A549 (cell line): Measurements from ENCODE around the gene SOD2. TPM values are rescaled to one million over a fixed set of nuclear protein-coding genes. Genes with fewer than 3 reads are reported as not detected.

ENCODE experiments used
- ATAC-seq, 2 experiments: fragments of 200-7000 bp in 1 of 2; fragments of >200 bp in 1 of 2; cut with Nextera tagmentation in 1 of 2; cut with Tn5 transposase in 1 of 2; 3 replicates each; pipeline versions ENCODE4 v1.8.0 to v1.9.1; 2018 to 2020; ENCODE audit warnings: mild to moderate bottlenecking in 1 of 2, moderate library complexity in 1 of 2
- CTCF ChIA-PET: fragments of 300-600 bp; sonication (Branson Sonifier 250); formaldehyde crosslinking; extraction: SDS; loops from one replicate; lab custom pipeline; 2021; ENCODE audit warnings: antibody characterized with exemption, inconsistent platforms; lab: Yijun Ruan, JAX
- POLR2A ChIA-PET: fragments of 350-600 bp; formaldehyde crosslinking; extraction: SDS; loops from one replicate; lab custom pipeline; 2021; ENCODE audit warnings: antibody characterized with exemption, inconsistent platforms; lab: Yijun Ruan, JAX
- DNase-seq, 2 experiments: peaks; one replicate each; pipeline versions ENCODE4 v3.0.0 to v3.0.0-alpha.2; 2011 to 2016; ENCODE audit warnings: low read depth in 1 of 2, low spot score in 1 of 2
- FAIRE-seq: peaks from 2 replicates; lab custom pipeline; 2011; peaks lifted over from hg19 to GRCh38; lab: Jason Lieb, UNC
- H3K27ac ChIP-seq, 2 experiments: fragments of >200 bp; sonication (Bioruptor Twin); formaldehyde crosslinking; 3 replicates each; pipeline ENCODE4 v1.5.1; 2016 to 2017
- H3K4me1 ChIP-seq: fragments of >200 bp; sonication (Bioruptor Twin); formaldehyde crosslinking; 3 replicates; pipeline ENCODE4 v1.6.1; 2016
- H3K4me2 ChIP-seq: fragments of >200 bp; sonication (Bioruptor Twin); formaldehyde crosslinking; 3 replicates; pipeline ENCODE4 v1.6.1; 2016
- H3K4me3 ChIP-seq: fragments of >200 bp; sonication (Bioruptor Twin); formaldehyde crosslinking; 3 replicates; pipeline ENCODE4 v1.5.1; 2016
- H3K9me3 ChIP-seq: fragments of >200 bp; sonication (Bioruptor Twin); formaldehyde crosslinking; 3 replicates; pipeline ENCODE4 v1.6.1; 2016
- BHLHE40 ChIP-seq: IDR thresholded peaks from 2 replicates; pipeline ENCODE4 v1.6.1; 2012; ENCODE audit warnings: low read depth, low read length, inconsistent platforms
- CBX8 ChIP-seq: fragments of 200-600 bp; sonication (generic); IDR thresholded peaks from 2 replicates; pipeline ENCODE4 v1.6.1; 2016
- CHD4 ChIP-seq: fragments of 200-600 bp; sonication (generic); IDR thresholded peaks from 2 replicates; pipeline ENCODE4 v1.6.1; 2016; ENCODE audit warnings: antibody characterized with exemption, mild to moderate bottlenecking, borderline replicate concordance
- EHMT2 ChIP-seq: fragments of 200-600 bp; sonication (generic); IDR thresholded peaks from 2 replicates; pipeline ENCODE4 v1.6.1; 2016; ENCODE audit warnings: antibody characterized with exemption, low read depth, mild to moderate bottlenecking, moderate library complexity
- GATA3 ChIP-seq: IDR thresholded peaks from 2 replicates; pipeline ENCODE4 v1.6.1; 2012; ENCODE audit warnings: borderline replicate concordance
- HDAC2 ChIP-seq: fragments of 200-600 bp; sonication (generic); IDR thresholded peaks from 2 replicates; pipeline ENCODE4 v1.6.1; 2016
- HOXB13 ChIP-seq: fragments of 250-450 bp; sonication (Bioruptor Pico); IDR thresholded peaks from 2 replicates; pipeline ENCODE4 v1.5.0; 2020; ENCODE audit warnings: low read depth, mild to moderate bottlenecking, moderate library complexity
- HOXB5 ChIP-seq: fragments of 250-450 bp; sonication (Bioruptor Pico); IDR thresholded peaks from 2 replicates; pipeline ENCODE4 v1.5.0; 2020; ENCODE audit warnings: mild to moderate bottlenecking, moderate library complexity
- JUNB ChIP-seq: fragments of >200 bp; sonication (Bioruptor Twin); formaldehyde crosslinking; IDR thresholded peaks from 2 replicates; pipeline ENCODE4 v1.6.1; 2016
- NFE2L2 ChIP-seq: fragments of 150-350 bp; conservative IDR thresholded peaks from 2 replicates; pipeline ENCODE4 v1.6.1; 2014; ENCODE audit warnings: low read length
- POLR2A ChIP-seq: IDR thresholded peaks from 2 replicates; pipeline ENCODE4 v1.6.1; 2012; ENCODE audit warnings: mild to moderate bottlenecking, low read length
- RFX5 ChIP-seq: fragments of 450-650 bp; IDR thresholded peaks from 2 replicates; pipeline ENCODE4 v1.7.1; 2014; ENCODE audit warnings: antibody characterized with exemption, mild to moderate bottlenecking, moderate library complexity
- TP53 ChIP-seq: fragments of 250-450 bp; sonication (Bioruptor Pico); IDR thresholded peaks from 2 replicates; pipeline ENCODE4 v1.5.0; 2021; ENCODE audit warnings: mild to moderate bottlenecking, moderate library complexity
- ZFP36 ChIP-seq: fragments of 450-650 bp; IDR thresholded peaks from 2 replicates; pipeline ENCODE4 v1.6.1; 2014; ENCODE audit warnings: borderline replicate concordance; ENCODE audit not compliant: partially characterized antibody
- ZSCAN20 ChIP-seq: fragments of 250-450 bp; sonication (Bioruptor Pico); IDR thresholded peaks from 2 replicates; pipeline ENCODE4 v1.8.0; 2022; ENCODE audit warnings: mild to moderate bottlenecking, moderate library complexity
- WGBS: methylation state at CpG from one replicate; pipeline ENCODE4 v1.1.6; 2017; ENCODE audit errors: missing lambda C conversion rate; 5-methylcytosine and 5-hydroxymethylcytosine counted together
- polyA plus RNA-seq, 4 experiments: library from polyadenylated mRNA; depleted of rRNA in 3 of 4; stranded (reverse); fragments of >200 nt; fragmentation: RNase III in 1 of 4; extraction: RNeasy Plus Mini Kit Qiagen cat#74134 plus additional on column Dnase treatment in 1 of 4; gene quantifications; 2 replicates in 3 of 4; 3 replicates in 1 of 4; pipeline ENCODE4 v1.2.3, GENCODE V29; 2011 to 2017
- TF ChIP-seq, protein P1 (sequence below): fragments of >200 bp; sonication (Bioruptor Twin); formaldehyde crosslinking; IDR thresholded peaks from 3 replicates; pipeline ENCODE4 v1.5.1; 2016
- TF ChIP-seq, protein P2 (sequence below): IDR thresholded peaks from 2 replicates; pipeline ENCODE4 v1.6.1; 2012; ENCODE audit warnings: low read depth, borderline replicate concordance
- TF ChIP-seq, protein P3 (sequence below): fragments of 250-450 bp; sonication (Bioruptor Pico); IDR thresholded peaks from 2 replicates; pipeline ENCODE4 v1.5.0; 2020; ENCODE audit warnings: low read depth, mild to moderate bottlenecking, moderate library complexity

SOD2 gene
- polyA plus RNA-seq, 2 of the 4 experiments (the other 2 are of a cell fraction), result 34.8 to 81.0 TPM

DNA sequence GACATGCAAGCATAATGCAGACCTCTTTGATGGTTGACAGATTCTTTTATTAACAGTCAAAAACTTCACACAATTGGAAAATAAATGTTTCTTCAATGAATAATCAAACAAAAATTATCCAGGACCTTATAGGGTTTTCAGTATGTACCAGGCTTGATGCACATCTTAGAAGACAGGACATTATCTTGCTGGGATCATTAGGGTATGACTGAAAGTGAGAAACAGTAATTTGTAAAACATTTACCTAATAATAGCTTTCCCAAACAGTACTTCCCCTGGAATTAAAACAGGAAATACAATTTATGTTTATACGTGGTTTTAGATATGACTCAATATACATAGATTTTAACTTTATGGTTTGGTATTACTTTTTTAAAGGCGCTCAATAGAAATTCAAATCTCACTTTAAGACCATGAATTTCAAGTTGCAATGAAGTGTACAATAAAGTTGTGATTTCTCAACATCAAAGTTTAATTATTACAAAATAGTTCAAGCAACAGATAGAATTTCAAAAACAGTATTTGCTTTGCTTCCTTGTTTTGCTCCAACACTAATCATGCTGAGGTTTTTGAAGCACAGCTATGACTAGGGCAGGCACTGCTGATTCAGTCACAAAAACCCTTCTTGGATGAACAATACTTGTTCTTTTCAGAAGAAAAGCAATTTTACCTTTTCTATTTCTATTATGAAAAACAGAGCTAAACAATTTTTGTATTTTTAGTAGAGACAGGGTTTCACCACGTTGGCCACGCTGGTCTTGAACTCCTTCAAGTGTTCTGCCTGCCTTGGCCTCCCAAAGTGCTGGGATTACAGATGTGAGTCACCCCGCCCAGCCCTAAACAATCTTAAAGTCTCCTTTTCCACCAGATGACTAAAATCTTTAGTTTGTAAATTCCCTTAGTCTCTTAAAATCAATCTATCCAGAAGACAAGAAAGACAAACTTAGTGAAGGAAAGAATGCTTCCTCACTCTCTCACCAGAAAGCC, 13.7 kb downstream of the SOD2 start (continued):
- TF ChIP-seq, protein P1, sequence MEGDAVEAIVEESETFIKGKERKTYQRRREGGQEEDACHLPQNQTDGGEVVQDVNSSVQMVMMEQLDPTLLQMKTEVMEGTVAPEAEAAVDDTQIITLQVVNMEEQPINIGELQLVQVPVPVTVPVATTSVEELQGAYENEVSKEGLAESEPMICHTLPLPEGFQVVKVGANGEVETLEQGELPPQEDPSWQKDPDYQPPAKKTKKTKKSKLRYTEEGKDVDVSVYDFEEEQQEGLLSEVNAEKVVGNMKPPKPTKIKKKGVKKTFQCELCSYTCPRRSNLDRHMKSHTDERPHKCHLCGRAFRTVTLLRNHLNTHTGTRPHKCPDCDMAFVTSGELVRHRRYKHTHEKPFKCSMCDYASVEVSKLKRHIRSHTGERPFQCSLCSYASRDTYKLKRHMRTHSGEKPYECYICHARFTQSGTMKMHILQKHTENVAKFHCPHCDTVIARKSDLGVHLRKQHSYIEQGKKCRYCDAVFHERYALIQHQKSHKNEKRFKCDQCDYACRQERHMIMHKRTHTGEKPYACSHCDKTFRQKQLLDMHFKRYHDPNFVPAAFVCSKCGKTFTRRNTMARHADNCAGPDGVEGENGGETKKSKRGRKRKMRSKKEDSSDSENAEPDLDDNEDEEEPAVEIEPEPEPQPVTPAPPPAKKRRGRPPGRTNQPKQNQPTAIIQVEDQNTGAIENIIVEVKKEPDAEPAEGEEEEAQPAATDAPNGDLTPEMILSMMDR, result no peak

DNA sequence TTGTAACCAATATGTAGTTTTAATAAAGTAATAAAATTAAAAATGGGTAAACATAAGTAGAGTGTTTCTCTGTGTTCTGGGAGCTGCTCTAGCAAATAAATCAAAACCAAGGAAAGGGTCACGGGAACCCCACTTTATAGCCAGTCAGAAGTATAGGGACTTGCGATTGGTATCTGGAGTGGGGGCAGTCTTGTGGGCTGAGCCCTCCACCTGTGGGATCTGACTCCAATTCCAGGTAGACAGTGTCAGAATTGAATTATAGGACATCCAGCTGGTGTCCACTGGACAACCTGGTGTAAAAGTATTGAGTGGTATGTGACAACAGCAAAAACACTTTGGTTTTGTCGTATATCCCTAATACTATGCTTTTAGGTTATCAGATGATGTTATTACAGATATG, 14.5 kb downstream of the SOD2 start:
- WGBS, result 86% methylated on average over 3 of the region's 3 CpGs
- POLR2A ChIA-PET, result no interaction called here
- FAIRE-seq, result no peak

DNA sequence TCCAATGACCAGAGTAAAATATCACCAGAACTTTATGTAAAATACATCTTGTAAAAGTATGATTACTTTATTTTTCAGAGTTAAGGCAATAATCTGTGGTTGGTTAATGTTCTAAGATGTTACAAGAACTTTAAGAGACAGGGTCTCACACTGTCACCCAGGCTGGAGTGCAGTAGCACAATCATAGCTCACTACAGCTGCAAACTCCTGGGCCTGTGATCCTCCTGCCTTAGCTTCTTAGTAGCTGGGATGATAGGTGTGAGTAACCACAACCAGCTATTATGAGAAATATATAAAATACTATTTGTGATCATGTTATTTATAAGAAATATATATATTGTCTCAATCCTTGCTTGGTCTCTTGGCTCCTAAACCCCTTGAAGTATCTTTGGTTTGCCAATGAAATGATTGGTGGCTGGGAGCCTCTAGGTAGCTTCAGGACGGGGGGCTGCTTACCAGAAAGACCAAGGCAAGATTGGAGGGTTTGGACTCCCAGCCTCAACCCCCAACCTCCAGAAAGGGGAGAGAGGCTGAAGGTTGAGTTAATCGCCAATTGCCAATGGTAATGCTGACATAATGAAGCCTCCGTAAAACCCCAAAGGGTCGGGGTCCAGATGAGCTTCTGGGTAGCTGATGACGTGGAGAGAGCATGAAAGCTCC, 15.4 kb downstream of the SOD2 start:
- Histone ChIP-seq H3K9me3 (no peaks in the 10 kb centered on the region), H3K4me3 (no peak overlapping the region), H3K27ac (no peak overlapping the region), H3K4me1 (peaks cover 15% of the 10 kb centered on the region), H3K4me2 (no peak overlapping the region)
- no peak for FAIRE-seq
- TF ChIP-seq HDAC2, result no peak
- TF ChIP-seq TP53 (CRISPR knock-in tag), result no peak
- TF ChIP-seq, protein P2, sequence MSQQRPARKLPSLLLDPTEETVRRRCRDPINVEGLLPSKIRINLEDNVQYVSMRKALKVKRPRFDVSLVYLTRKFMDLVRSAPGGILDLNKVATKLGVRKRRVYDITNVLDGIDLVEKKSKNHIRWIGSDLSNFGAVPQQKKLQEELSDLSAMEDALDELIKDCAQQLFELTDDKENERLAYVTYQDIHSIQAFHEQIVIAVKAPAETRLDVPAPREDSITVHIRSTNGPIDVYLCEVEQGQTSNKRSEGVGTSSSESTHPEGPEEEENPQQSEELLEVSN, result no peak
- no peak for TF ChIP-seq POLR2A
- no peak for TF ChIP-seq RFX5
- no peak for TF ChIP-seq ZFP36
- no peak for TF ChIP-seq NFE2L2
- TF ChIP-seq JUNB, result no peak
- no peak for TF ChIP-seq BHLHE40
- TF ChIP-seq EHMT2, result no peak
- TF ChIP-seq HOXB5 (CRISPR knock-in tag), result no peak
- no peak for TF ChIP-seq CHD4
- TF ChIP-seq CBX8, result no peak
- no peak for TF ChIP-seq GATA3
- TF ChIP-seq HOXB13 (CRISPR knock-in tag), result no peak
- TF ChIP-seq, protein P3, sequence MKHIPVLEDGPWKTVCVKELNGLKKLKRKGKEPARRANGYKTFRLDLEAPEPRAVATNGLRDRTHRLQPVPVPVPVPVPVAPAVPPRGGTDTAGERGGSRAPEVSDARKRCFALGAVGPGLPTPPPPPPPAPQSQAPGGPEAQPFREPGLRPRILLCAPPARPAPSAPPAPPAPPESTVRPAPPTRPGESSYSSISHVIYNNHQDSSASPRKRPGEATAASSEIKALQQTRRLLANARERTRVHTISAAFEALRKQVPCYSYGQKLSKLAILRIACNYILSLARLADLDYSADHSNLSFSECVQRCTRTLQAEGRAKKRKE, result no peak
- TF ChIP-seq ZSCAN20 (CRISPR knock-in tag), result no peak
- ChIA-PET POLR2A (no interaction called here), CTCF (no interaction called here)
- no peak for DNase-seq
- ATAC-seq, result no peak; a peak in 1 of 6 replicates
- 86% methylated on average over 5 of the region's 5 CpGs for WGBS

More for the DNA sequence above, 14.5 kb downstream of the SOD2 start:
- H3K9me3 ChIP-seq, result no peaks in the 10 kb centered on the region
- no peak overlapping the region for H3K27ac ChIP-seq
- H3K4me2 ChIP-seq, result no peak overlapping the region
- H3K4me3 ChIP-seq, result no peak overlapping the region
- CTCF ChIA-PET, result interaction anchor here (0.6 kb wide), 1 partner anchor 94 kb away, joined by 3 read pairs; no protein-coding TSS in a partner anchor
- peaks cover 15% of the 10 kb centered on the region for H3K4me1 ChIP-seq
- TF ChIP-seq ZFP36, result no peak
- TF ChIP-seq, protein P1, result no peak
- ATAC-seq (no peak), DNase-seq (no peak)
